Mesenchymal stem cell (in vitro differentiated cells and primary cell): ENCODE measurements around the gene AQP7.

ENCODE experiments used
- DNase-seq: peaks from one replicate; pipeline ENCODE4 v3.0.0-alpha.2; 2013
- H2AFZ ChIP-seq: one replicate; pipeline ENCODE4 v1.6.1; 2013; ENCODE audit warnings: low read depth, mild to moderate bottlenecking, control low read depth, inconsistent platforms, low read length, moderate library complexity
- H2AK5ac ChIP-seq: 2 replicates; pipeline ENCODE4 v1.6.1; 2013; ENCODE audit warnings: low read length, moderate library complexity, mild to moderate bottlenecking, inconsistent platforms; ENCODE audit not compliant: severe bottlenecking
- H2BK120ac ChIP-seq: one replicate; pipeline ENCODE4 v1.6.1; 2013; ENCODE audit warnings: low read depth, mild to moderate bottlenecking, inconsistent platforms, low read length, moderate library complexity
- H2BK12ac ChIP-seq, 2 experiments: one replicate each; pipeline ENCODE4 v1.6.1; 2013; ENCODE audit warnings: inconsistent platforms in 2 of 2, low read length in 2 of 2, mild to moderate bottlenecking in 2 of 2, moderate library complexity in 2 of 2, control low read depth in 1 of 2
- H2BK15ac ChIP-seq: one replicate; pipeline ENCODE4 v1.6.1; 2013; ENCODE audit warnings: mild to moderate bottlenecking, low read depth, inconsistent platforms; ENCODE audit not compliant: poor library complexity, severe bottlenecking
- H2BK5ac ChIP-seq: 2 replicates; pipeline ENCODE4 v1.6.1; 2013; ENCODE audit warnings: low read depth, mild to moderate bottlenecking, low read length, control low read depth, inconsistent platforms; ENCODE audit not compliant: poor library complexity, severe bottlenecking
- H3K14ac ChIP-seq, 2 experiments: one replicate each; pipeline ENCODE4 v1.6.1; 2013; ENCODE audit warnings: inconsistent platforms in 2 of 2, low read length in 2 of 2, control low read depth in 1 of 2, mild to moderate bottlenecking in 1 of 2, moderate library complexity in 1 of 2
- H3K18ac ChIP-seq, 2 experiments: one replicate each; pipeline ENCODE4 v1.6.1; 2013; ENCODE audit warnings: inconsistent platforms in 2 of 2, low read length in 2 of 2, control low read depth in 1 of 2, low read depth in 1 of 2, mild to moderate bottlenecking in 1 of 2
- H3K23ac ChIP-seq, 2 experiments: one replicate each; pipeline ENCODE4 v1.6.1; 2013; ENCODE audit warnings: inconsistent platforms in 2 of 2, low read length in 2 of 2, mild to moderate bottlenecking in 2 of 2, moderate library complexity in 2 of 2, control low read depth in 1 of 2
- H3K27ac ChIP-seq: 2 replicates; pipeline ENCODE4 v1.5.1; 2013; ENCODE audit warnings: mild to moderate bottlenecking, moderate library complexity, low read length, control low read depth, inconsistent platforms; ENCODE audit not compliant: poor library complexity, severe bottlenecking
- H3K27me3 ChIP-seq, 2 experiments: 2 replicates each; pipeline versions ENCODE4 v1.6.1 to v1.7.0; 2013; ENCODE audit warnings: low read length in 2 of 2, mild to moderate bottlenecking in 2 of 2, moderate library complexity in 2 of 2, control low read depth in 1 of 2, inconsistent platforms in 1 of 2; ENCODE audit not compliant: control insufficient read depth in 1 of 2, insufficient read depth in 1 of 2
- H3K36me3 ChIP-seq, 2 experiments: 2 replicates each; pipeline versions ENCODE4 v1.6.1 to v1.7.0; 2013; ENCODE audit warnings: low read length in 2 of 2, control low read depth in 1 of 2, inconsistent platforms in 1 of 2, low read depth in 1 of 2, mild to moderate bottlenecking in 1 of 2; ENCODE audit not compliant: insufficient read depth in 2 of 2, control insufficient read depth in 1 of 2
- H3K4ac ChIP-seq, 2 experiments: one replicate each; pipeline ENCODE4 v1.6.1; 2013; ENCODE audit warnings: inconsistent platforms in 2 of 2, low read length in 2 of 2, mild to moderate bottlenecking in 2 of 2, moderate library complexity in 2 of 2, control low read depth in 1 of 2, low read depth in 1 of 2
- H3K4me1 ChIP-seq: 2 replicates; pipeline ENCODE4 v1.6.1; 2013; ENCODE audit warnings: low read depth, low read length, control low read depth; ENCODE audit not compliant: control insufficient read depth, insufficient read depth
- H3K4me2 ChIP-seq: 2 replicates; pipeline ENCODE4 v1.6.1; 2013; ENCODE audit warnings: low read length, mild to moderate bottlenecking, inconsistent platforms; ENCODE audit not compliant: poor library complexity, severe bottlenecking
- H3K4me3 ChIP-seq, 2 experiments: 2 replicates each; pipeline versions ENCODE4 v1.5.1 to v1.7.0; 2013; ENCODE audit warnings: low read length in 2 of 2, mild to moderate bottlenecking in 2 of 2, control low read depth in 1 of 2, low read depth in 1 of 2; ENCODE audit not compliant: insufficient read depth in 1 of 2
- H3K79me1 ChIP-seq: replicated peaks from 2 replicates; pipeline ENCODE4 v1.6.1; 2013; ENCODE audit warnings: mild to moderate bottlenecking, control low read depth, low read length, inconsistent platforms; ENCODE audit not compliant: poor library complexity, severe bottlenecking
- H3K9ac ChIP-seq: 2 replicates; pipeline ENCODE4 v1.7.0; 2013; ENCODE audit warnings: mild to moderate bottlenecking, low read length, moderate library complexity
- H3K9me3 ChIP-seq: 2 replicates; pipeline ENCODE4 v1.7.0; 2013; ENCODE audit warnings: mild to moderate bottlenecking, low read length; ENCODE audit not compliant: control insufficient read depth
- H4K8ac ChIP-seq: one replicate; pipeline ENCODE4 v1.6.1; 2013; ENCODE audit warnings: inconsistent platforms, mild to moderate bottlenecking, low read length, moderate library complexity
- H4K91ac ChIP-seq: one replicate; pipeline ENCODE4 v1.6.1; 2013; ENCODE audit warnings: mild to moderate bottlenecking, low read length, inconsistent platforms
- WGBS: methylation state at CpG from one replicate; pipeline ENCODE4 v1.1.7; 2013; ENCODE audit warnings: mixed read lengths; 5-methylcytosine and 5-hydroxymethylcytosine counted together

The AQP7 gene

GRCh38 chr9:33437205-33437604 is 34.8 kb upstream of the AQP7 start:
- Histone ChIP-seq H4K91ac (no peak overlapping the region), H2BK15ac (no peak overlapping the region), H3K4me3 (no peak overlapping the region), H3K4me1 (peaks cover 5% of the 10 kb centered on the region), H2AFZ (no peak overlapping the region), H3K4ac (no peak overlapping the region), H3K9me3 (no peaks in the 10 kb centered on the region), H3K4me2 (no peak overlapping the region), H3K27ac (no peak overlapping the region), H2BK5ac (no peak overlapping the region), H3K36me3 (no peaks in the 10 kb centered on the region), H3K14ac (peak overlapping the region in 1 of 2 experiments; percentile 66), H2BK12ac (no peak overlapping the region), H3K23ac (peak overlapping the region in 1 of 2 experiments; percentile 36), H4K8ac (no peak overlapping the region), H2BK120ac (no peak overlapping the region), H3K79me1 (no peaks in the 10 kb centered on the region), H3K18ac (no peak overlapping the region), H3K9ac (no peak overlapping the region), H2AK5ac (no peak overlapping the region), H3K27me3 (peaks cover 52 to 57% of the 10 kb centered on the region in 2 experiments)
- DNase-seq, result no peak
- 75% methylated on average over 1 of the region's 2 CpGs for WGBS

- H3K23ac ChIP-seq, result no peak overlapping the region
- no peak overlapping the region for H3K14ac ChIP-seq
- H3K27ac ChIP-seq, result no peak overlapping the region
- H3K79me1 ChIP-seq, result no peaks in the 10 kb centered on the region
- no peak overlapping the region for H2AK5ac ChIP-seq
- DNase-seq, result no peak
- no peak overlapping the region for H4K91ac ChIP-seq
- WGBS, result 53% methylated on average over 8 of the region's 8 CpGs
- no peak overlapping the region for H2BK5ac ChIP-seq
- peaks cover 52 to 54% of the 10 kb centered on the region in 2 experiments for H3K27me3 ChIP-seq
- H3K4me1 ChIP-seq, result peaks cover 5% of the 10 kb centered on the region
- H3K4ac ChIP-seq, result no peak overlapping the region
- H2BK120ac ChIP-seq, result no peak overlapping the region
- H2BK12ac ChIP-seq, result no peak overlapping the region
- H4K8ac ChIP-seq, result no peak overlapping the region
- H3K9me3 ChIP-seq, result no peaks in the 10 kb centered on the region
- H2AFZ ChIP-seq, result no peak overlapping the region
- no peak overlapping the region for H3K18ac ChIP-seq
- no peak overlapping the region for H3K4me2 ChIP-seq
- no peak overlapping the region for H3K9ac ChIP-seq
- no peaks in the 10 kb centered on the region for H3K36me3 ChIP-seq
- H2BK15ac ChIP-seq, result no peak overlapping the region
- H3K4me3 ChIP-seq, result no peak overlapping the region
Observed at GRCh38 chr9:33436445-33436844, 34.1 kb upstream of the AQP7 start.

- Histone ChIP-seq H3K18ac (no peak overlapping the region), H3K4me3 (no peak overlapping the region), H3K4me2 (no peak overlapping the region), H2BK12ac (no peak overlapping the region), H2BK120ac (no peak overlapping the region), H2BK5ac (no peak overlapping the region), H3K27ac (no peak overlapping the region), H2AK5ac (no peak overlapping the region), H3K23ac (no peak overlapping the region), H3K4ac (no peak overlapping the region), H3K79me1 (no peaks in the 10 kb centered on the region), H3K36me3 (no peaks in the 10 kb centered on the region), H3K14ac (no peak overlapping the region), H2AFZ (no peak overlapping the region), H3K27me3 (peaks cover 52 to 53% of the 10 kb centered on the region in 2 experiments), H3K9me3 (no peaks in the 10 kb centered on the region), H3K4me1 (peaks cover 5% of the 10 kb centered on the region), H3K9ac (no peak overlapping the region), H4K91ac (no peak overlapping the region), H4K8ac (no peak overlapping the region), H2BK15ac (no peak overlapping the region)
- 68% methylated on average over 6 of the region's 8 CpGs for WGBS
- no peak for DNase-seq
Observed at GRCh38 chr9:33435821-33436277, 33.5 kb upstream of the AQP7 start.

GRCh38 chr9:33434317-33435105 is 32.1 kb upstream of the AQP7 start:
- no peak overlapping the region for H3K4me2 ChIP-seq
- no peaks in the 10 kb centered on the region for H3K79me1 ChIP-seq
- WGBS, result 81% methylated on average over 16 of the region's 16 CpGs
- H3K9ac ChIP-seq, result no peak overlapping the region
- H4K8ac ChIP-seq, result peak overlapping the region; percentile 29
- DNase-seq, result no peak
- H3K4me1 ChIP-seq, result peaks cover 5% of the 10 kb centered on the region
- H2AFZ ChIP-seq, result no peak overlapping the region
- no peak overlapping the region for H3K23ac ChIP-seq
- no peak overlapping the region for H3K14ac ChIP-seq
- no peak overlapping the region for H2BK120ac ChIP-seq
- H2BK12ac ChIP-seq, result no peak overlapping the region
- no peak overlapping the region for H3K4ac ChIP-seq
- no peaks in the 10 kb centered on the region for H3K9me3 ChIP-seq
- no peak overlapping the region for H2BK15ac ChIP-seq
- H3K27me3 ChIP-seq, result peaks cover 39 to 40% of the 10 kb centered on the region in 2 experiments
- H4K91ac ChIP-seq, result peak overlapping the region; percentile 22
- H3K18ac ChIP-seq, result no peak overlapping the region
- no peak overlapping the region for H3K4me3 ChIP-seq
- H2AK5ac ChIP-seq, result no peak overlapping the region
- H3K36me3 ChIP-seq, result no peaks in the 10 kb centered on the region
- H3K27ac ChIP-seq, result no peak overlapping the region
- no peak overlapping the region for H2BK5ac ChIP-seq
